ENCODE data around the gene NEK7.

- TF ChIP-seq POLR2AphosphoS5 (IDR thresholded peaks at IDR 0.05) = no peak
- TF ChIP-seq POLR2A (IDR thresholded peaks at IDR 0.05) = no peak
- no peak for TF ChIP-seq CTCF (IDR thresholded peaks at IDR 0.05)
These were observed 122.1 kb downstream of the NEK7 start for GRCh38 chr1:198278943-198279342.

Measured in sigmoid colon (tissue), 4 donors.